Measurements from ENCODE around the gene CTNNA1.
A peak's percentile ranks its signal among the peaks of the same experiment; 100 is the strongest.

The CTNNA1 gene

GRCh38 chr5:138910546-138911185, 157.4 kb downstream of the CTNNA1 start:
- no peak for FAIRE-seq

DNA sequence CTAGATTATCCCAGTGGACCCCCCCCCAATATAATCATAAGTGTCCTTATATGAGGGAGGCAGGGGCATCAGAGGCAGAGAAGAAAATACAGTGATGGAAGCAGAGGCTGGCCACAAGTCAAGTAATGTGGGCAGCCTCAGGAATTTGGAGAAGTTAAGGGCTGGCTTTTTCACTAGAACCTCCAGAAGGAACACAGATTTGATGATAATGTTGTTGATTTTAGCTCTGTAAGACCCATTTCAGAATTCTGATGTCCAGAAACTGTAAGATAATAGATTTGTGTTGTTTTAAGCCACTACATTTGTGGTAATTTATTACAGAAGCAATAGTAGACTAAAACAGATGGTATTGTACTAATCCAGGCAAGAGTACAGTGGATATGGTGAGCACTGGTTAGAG, 158.2 kb downstream of the CTNNA1 start:
- FAIRE-seq, result no peak

DNA sequence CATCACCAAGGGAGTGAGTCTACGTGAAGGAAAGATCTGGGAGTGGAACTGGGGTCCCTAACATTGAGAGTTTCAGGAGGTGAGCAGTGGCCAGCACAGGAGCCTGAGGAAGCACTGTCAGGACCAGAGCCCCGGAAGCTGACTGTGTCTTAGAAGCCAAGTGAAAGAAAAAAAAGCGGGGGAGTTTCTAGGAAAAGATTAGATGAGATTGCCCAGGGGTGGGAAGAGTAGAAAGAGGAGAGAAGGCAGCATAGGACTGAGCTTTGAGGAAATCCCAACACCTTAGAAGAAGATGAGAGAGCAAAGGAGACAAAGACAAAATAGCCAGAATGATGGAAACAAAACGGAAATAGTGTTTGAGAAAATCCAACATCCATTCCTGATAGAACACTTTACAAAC, 158.9 kb downstream of the CTNNA1 start:
- no peak for FAIRE-seq

DNA sequence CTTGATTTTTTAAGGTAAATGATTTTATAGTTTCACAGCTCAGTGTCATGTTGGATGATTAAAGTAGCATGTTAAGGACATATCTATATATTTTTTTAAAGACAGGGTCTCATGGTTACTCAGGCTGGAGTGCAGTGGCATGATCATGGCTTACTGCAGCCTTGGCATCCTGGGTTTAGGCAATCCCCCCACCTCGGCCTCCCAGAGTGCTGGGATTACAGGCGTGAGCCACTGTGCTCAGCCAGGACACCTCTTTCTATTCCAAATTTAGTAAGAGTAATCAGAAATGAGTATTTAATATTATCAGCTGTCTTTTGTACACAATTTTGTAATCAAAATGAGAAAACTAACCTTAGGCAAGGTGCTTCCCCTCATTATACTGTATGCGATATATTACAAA, 160.5 kb downstream of the CTNNA1 start:
- FAIRE-seq, result no peak

DNA sequence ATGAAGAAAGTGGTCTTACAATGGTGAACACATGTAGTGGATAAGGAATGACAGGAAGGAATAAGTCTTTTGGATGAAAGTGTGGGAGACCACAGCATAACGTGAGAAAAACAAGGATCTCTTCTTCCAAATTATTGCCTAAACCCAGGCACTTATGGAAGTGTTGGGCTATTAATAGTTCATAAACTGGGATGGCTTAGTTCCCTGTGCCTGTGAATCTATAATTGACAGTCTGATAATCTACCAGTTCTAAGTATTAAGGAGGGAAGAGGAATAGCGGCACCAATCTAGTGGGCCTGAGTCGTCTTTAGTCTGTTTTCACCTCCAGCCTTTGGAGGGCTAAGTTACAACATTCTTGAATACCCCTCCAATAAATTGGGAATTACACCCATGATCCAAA, 161.1 kb downstream of the CTNNA1 start:
- FAIRE-seq, result no peak

DNA sequence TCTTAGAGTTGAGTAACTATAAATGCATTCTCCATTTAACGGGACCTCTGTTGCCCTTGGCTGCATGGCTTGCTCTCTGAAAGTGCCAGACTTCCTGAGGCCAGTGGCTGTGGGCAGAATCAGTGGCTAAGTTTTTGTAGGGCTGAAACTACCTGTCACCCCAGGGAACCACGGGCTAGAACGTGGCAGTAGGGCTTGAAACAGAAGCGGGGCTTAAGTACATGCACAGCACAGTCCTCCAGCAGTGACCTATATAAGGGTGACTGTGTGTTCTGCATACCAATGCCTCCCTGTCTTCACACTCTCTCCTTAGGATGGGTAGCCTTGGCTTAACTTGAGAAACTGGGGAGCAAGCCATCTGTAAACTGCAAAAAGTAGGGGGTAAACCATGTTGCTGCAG, 165.5 kb downstream of the CTNNA1 start:
- FAIRE-seq, result no peak

DNA sequence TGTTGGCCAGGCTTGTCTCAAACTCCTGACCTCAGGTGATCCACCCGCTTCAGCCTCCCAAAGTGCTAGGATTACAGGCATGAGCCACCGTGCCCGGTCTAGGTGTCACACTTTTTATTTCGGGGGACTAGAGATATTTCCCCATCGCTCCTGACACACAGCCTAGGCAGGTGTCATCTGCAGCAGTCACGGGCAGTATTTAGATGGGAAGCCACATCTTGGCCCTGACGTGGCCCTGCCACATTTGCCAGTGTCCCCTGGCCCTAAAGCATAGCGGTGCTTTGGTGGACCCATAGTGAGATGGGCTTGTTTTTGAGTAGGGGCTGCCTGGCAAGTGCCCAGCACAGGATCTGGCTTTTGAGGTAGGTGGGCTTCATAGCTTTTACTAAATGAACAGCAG, 167.0 kb downstream of the CTNNA1 start:
- no peak for FAIRE-seq

GRCh38 chr5:138921362-138921761, 168.1 kb downstream of the CTNNA1 start:
- peak; percentile 60 for FAIRE-seq

DNA sequence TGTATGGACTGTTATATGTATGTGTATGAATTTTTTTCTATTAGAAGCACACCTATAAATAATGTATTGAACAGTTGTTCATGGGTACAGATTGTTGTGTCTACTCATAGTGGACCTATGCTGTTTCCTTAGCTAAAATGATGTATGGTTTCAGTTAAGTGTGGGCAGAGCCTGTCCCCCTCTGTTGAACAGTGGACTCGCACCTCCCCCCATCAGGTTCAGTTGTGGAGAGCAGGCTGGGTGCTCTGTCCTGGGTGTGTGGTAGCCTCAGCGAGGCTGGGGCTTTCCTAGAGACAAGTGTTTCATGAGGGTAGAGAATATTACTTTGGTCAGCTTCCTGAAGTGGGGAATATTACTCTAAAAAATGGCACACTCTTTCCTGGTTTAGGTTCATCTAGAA, 169.3 kb downstream of the CTNNA1 start:
- no peak for FAIRE-seq

DNA sequence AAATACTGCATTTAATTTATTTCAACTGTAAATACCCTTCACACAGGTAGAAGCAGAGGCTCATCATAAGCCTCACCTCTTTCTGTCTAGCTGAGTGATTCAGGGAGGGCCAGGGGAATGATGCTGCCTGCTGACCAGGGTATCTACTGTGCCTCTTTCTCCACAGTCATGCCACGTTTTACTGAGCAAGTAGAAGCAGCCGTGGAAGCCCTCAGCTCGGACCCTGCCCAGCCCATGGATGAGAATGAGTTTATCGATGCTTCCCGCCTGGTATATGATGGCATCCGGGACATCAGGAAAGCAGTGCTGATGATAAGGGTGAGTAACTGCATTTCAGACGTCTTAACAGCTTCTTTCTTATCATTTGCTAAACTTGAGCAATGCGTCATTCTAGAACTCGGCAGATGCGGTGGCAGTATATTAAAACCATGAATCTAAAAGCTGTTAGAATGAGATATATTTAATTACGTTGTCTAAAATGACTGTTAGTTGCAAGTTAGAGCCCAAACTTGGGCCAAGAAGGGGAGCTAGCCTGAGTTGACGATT, 171.9 kb downstream of the CTNNA1 start:
- FAIRE-seq, result no peak

- no peak for FAIRE-seq
Measured at GRCh38 chr5:138926257-138926656, 173.0 kb downstream of the CTNNA1 start.

GRCh38 chr5:138926688-138927448, 173.6 kb downstream of the CTNNA1 start:
- FAIRE-seq, result no peak

GRCh38 chr5:138927544-138927943, 174.3 kb downstream of the CTNNA1 start:
- no peak for FAIRE-seq

DNA sequence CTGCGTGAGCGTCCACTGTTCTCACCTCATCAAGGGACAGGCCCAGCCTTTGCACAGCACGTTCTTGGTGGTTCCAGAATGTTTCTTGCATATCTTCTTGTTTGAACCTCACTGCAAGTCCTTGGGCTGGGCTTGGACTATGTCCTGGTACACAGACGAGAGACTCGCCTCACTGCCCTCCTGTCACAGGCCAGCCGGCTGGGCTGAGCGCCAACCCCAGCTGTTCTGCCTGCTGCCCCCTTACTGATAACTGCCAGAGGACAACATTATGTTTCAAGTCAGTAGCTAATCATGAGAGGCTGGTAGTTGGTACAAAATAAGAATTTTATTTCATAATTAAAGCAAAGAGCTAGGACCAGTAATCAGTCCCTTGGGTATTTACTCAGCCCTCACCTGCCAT, 174.8 kb downstream of the CTNNA1 start:
- FAIRE-seq, result peak; percentile 95

DNA sequence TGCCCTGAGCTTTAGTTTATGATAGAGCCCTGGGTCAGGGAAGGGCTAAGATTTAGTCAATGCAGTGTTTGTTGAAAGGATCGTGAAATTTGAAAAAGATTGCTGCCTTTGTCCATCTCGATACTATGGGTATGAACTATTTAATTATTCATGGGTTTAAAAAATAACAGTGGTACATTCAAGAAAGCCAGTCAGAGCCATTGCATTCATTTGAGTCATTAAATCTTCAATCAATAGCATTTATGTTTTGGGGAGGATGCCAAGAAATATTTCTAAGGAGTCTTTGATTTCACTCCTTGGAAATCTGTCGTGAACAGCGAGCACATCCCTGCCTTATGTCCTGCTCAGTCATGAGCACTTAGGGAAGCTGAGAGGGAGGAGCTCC, 176.3 kb downstream of the CTNNA1 start:
- FAIRE-seq, result no peak

DNA sequence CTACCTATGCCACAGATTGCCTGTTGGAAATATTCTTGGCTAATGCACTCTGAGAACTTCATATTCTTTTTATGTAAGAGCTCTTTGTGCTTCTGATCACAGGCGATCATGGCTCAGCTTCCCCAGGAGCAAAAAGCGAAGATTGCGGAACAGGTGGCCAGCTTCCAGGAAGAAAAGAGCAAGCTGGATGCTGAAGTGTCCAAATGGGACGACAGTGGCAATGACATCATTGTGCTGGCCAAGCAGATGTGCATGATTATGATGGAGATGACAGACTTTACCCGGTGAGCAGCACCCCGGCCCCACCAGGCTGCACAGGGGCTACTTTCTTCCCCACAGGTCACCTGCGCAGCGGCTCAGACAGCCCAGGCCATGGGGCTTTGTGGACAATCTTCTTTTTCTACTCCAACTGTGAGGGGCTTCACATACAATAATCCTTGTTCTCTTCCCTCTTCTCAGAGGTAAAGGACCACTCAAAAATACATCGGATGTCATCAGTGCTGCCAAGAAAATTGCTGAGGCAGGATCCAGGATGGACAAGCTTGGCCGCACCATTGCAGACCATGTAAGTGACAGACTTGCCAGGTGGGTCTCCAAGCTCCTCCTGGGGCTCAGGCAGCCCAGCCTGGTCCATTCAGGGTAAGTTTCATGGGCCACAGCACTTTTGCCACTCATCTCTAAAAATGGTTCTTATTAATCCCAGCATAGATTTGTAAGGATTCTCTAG, 177.3 kb downstream of the CTNNA1 start:
- FAIRE-seq, result no peak

DNA sequence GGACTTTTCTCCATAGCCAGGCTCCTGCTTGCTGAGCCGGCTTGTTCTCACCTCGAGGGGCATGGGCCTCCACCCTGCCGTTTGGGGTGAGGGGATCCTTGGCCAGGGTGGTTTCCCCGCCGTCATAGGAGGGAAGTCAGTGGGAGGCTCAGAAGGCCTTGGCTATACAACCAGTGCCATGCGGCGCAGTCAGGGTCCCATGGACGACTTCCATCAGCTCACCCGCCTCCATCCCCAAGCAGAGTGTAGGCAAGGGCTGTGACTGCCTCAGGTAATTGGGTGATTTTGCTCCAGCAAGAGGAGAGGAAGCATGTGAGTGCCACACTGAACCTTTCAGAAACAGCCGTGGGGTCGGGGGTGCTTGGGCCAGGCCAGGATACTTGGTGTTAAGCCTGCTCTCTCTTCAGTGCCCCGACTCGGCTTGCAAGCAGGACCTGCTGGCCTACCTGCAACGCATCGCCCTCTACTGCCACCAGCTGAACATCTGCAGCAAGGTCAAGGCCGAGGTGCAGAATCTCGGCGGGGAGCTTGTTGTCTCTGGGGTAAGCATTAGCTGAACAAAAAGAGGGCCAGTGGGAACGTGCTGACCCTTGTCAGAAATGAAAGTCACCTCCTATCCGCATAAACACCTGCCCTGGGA, 179.1 kb downstream of the CTNNA1 start:
- no peak for FAIRE-seq

- no peak for FAIRE-seq
Measured at GRCh38 chr5:138933522-138934290, 180.5 kb downstream of the CTNNA1 start.

DNA sequence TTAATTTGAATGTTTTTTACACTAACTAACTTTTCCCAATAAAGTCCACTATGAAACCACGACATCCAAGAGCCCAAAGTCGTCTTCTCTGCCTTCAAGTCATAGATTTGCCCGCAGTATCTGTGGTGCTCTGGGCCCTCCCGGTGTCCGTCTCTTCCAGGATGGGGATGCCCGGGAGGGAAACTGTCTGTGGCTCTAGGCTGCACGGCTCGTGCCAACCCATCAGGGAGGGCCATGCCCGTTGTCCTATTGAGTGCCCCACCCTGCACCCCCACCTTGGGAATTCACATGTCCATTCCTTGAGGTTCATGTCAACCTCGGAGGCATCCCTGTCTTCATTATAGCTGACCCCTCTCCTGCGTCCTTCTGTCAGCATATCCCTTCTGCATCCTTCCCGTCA, 181.7 kb downstream of the CTNNA1 start:
- no peak for FAIRE-seq

DNA sequence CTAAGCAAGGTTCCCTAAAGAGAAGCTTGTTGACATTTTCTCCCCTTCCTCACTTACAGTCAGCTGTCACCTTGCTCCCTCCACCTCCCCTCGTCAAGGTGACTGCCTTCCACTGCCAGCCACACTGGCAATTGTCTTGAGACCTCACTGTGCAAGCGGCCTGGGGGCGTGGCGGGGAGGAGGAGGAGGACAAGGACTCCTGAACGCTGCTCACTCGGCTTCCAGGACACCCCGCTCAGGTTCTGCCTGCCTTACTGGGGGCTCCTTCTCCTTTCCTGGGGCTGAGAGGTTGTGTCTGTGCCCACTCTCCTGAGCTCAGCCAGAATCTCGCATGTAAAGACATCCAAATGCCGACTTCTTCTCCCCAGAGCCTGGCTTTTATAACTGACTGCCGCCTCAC, 182.2 kb downstream of the CTNNA1 start:
- no peak for FAIRE-seq

DNA sequence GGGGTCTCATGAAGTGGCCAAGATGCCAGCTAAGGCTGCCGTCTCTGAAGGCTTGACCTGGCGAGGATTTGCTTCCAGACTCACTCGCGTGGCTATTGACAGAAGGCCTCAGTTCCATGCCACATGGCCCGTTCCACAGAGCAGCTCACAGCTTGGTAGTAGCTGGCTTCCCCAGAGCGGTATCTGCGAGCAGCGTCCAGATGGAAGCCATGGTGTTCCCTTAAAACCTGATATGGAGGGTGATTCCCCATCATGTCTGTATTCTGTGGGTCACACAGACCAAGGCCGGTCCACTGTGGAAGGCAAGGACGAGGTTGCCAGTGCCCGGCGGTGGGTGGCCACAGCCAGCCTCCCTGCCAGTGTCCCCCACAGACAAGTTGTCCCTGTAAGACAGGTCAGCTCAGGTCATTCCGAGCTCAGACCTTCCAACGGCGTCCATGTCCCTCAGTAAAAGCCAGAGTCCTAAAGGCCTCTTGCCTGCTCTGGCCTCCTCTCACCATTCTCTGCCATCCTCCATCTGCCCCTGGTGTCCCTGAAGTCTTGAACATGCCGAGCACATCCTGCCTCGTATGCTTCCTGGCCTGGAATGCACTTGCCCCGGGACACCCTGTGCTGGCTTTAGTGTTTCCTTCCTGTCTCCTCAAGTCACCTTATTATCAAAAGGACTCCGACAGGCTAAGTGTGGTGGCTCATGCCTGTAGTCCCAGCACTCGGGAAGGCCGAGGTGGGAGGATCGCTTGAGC, 183.2 kb downstream of the CTNNA1 start:
- no peak for FAIRE-seq

DNA sequence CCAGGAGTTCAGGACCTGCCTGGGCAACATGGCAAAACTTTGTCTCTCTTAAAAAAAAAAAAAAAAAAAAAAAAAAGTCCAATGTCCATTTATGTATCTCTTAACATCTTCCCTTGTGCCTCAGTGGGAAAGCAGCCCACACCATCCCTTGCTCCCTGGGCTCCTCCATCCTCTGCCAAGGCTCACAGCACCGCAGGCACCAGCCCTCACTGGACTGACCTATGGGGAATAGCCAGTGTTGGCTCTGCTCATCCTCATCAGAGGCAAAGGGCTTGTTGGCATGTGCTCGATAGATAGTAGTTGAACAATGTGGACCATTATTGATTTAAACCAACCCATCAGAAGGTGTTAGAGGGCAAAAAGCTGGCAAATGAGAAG, 183.7 kb downstream of the CTNNA1 start:
- no peak for FAIRE-seq
